Measurements from ENCODE around the gene ANKH.
"Not testable (repeated sequence)": the region's sequence is repeated elsewhere in the genome, so short reads cannot be mapped to it uniquely, and the experiment has no call there.

The ANKH gene

DNA sequence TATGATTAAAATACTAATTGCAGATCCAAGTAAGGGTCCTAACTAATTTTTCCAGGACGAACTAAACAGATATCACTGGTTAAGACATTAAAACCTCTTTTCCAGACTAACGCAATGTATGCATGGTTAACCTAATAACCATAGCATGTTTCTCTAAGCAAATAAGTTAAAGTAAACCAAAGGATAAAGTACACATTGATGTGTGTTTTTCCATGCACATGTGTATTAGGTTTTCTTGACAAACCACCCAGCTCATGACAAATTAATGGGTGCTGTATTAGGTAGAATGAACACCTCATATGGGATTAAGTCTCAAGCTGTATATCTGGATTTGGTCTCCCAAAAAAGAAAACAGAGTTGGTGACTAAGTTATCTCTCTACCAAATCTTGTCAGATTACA, 45.6 kb downstream of the ANKH start:
- H2AFZ ChIP-seq (ENCODE audit: low read depth, low read length): no peak overlapping the region

DNA sequence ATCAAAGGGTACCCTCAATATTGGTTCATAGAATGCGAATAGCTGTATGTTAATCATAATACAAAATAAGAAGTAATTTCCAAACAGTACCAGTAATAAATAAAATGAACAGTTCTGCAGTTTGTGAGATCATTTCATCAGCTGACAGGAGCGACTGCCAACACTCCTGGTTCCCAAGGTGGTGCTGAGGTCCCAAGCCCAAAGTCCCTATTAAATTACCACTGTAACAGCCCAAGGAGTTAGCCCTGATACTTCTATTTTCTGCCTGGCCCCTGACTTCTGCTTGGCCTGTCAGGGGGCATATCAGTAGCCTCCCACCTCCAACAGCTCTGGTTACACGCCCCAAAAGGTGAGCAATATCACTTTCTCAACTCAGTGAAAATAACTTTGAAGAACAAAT, 47.1 kb downstream of the ANKH start:
- Histone ChIP-seq H3K4me3 (ENCODE audit: low read length) (no peak overlapping the region), H3K4me1 (ENCODE audit: insufficient read depth, low read length) (peaks cover 7% of the 10 kb centered on the region), H3K9me3 (ENCODE audit: low read length) (no peaks in the 10 kb centered on the region), H2AFZ (ENCODE audit: low read depth, low read length) (no peak overlapping the region), H3K36me3 (ENCODE audit: insufficient read depth, low read length) (no peaks in the 10 kb centered on the region), H3K27me3 (ENCODE audit: insufficient read depth, low read length) (no peaks in the 10 kb centered on the region)

More for the DNA sequence above, 45.6 kb downstream of the ANKH start:
- H3K4me1 ChIP-seq (ENCODE audit: insufficient read depth, low read length): peaks cover 7% of the 10 kb centered on the region
- H3K27me3 ChIP-seq (ENCODE audit: insufficient read depth, low read length): no peaks in the 10 kb centered on the region
- no peak overlapping the region for H3K4me3 ChIP-seq (ENCODE audit: low read length)
- no peaks in the 10 kb centered on the region for H3K9me3 ChIP-seq (ENCODE audit: low read length)
- H3K36me3 ChIP-seq (ENCODE audit: insufficient read depth, low read length): no peaks in the 10 kb centered on the region

DNA sequence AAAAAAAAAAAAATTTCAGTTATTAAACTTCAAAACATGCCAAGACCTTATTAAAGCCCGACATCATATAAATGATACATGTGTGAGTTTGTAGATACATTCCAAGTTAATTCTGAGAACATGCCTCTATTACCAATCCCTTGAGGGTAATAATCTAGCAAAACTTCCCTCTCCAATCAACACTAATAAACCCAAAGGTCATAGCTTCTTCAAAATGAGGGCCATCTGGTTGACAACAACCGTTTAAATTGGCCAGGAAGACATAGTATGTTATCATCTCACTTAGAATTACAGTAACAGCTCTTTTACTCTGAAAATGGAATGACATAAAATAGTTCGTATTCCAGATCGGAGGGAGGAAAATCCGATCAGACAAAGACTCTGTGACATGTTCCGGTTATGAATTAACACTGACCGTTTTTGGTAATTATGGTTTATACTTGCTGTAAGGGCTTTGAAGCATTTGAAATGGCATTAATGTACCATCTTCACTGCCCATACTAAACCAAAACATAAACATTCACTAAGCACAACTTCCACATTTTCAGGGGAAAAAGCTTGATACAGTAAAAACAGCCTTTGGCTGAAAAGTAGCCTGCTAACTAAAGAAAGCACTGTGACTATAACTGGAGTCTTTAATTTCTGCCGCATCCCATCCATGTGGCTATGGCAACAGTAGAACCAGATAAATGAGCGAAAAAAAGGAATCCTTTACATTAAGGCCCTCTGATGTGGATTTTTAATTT, 50.3 kb downstream of the ANKH start:
- H2AFZ ChIP-seq (ENCODE audit: low read depth, low read length): no peak overlapping the region
- peaks cover 7% of the 10 kb centered on the region for H3K4me1 ChIP-seq (ENCODE audit: insufficient read depth, low read length)
- no peaks in the 10 kb centered on the region for H3K9me3 ChIP-seq (ENCODE audit: low read length)
- H3K27me3 ChIP-seq (ENCODE audit: insufficient read depth, low read length): no peaks in the 10 kb centered on the region
- no peak overlapping the region for H3K4me3 ChIP-seq (ENCODE audit: low read length)
- no peaks in the 10 kb centered on the region for H3K36me3 ChIP-seq (ENCODE audit: insufficient read depth, low read length)

DNA sequence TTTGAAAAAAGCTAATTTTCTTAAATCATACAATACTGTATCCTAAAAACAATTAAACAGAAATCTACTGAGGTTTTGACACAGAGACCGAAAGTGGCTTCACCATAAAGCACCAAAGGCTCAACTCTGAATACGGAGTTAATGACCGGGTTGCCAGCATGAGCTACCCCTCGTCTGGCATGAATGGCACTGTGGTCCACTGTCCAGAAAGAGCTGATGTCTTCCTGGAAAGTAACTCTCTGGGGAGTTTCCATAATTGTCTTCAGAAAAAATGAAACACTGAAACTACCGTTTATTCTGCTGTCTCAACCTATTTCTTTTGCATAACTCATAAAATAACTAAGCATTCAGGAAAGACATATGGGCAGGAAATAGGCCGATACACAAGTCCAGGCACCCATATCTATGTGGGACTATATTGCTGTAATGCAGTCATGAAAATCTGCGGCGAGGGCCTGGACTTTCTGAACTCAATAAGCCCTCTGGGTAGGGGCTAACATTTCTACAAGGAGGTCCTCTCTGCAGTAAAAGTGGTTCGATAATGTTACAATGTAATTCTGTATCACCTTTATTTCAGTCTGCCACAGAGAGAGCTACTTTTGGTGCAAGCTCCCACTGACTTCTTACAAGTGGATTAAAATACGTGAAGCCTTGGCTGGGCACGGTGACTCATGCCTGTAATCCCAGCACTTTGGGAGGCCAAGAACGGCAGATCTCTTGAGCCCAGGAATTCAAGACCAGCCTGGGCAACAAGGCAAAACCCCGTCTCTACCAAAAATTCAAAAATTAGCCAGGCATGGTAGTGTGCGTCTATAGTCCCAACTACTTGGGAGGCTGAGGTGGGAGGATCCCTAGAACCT, 52.4 kb downstream of the ANKH start:
- H3K4me3 ChIP-seq (ENCODE audit: low read length): no peak overlapping the region
- H3K36me3 ChIP-seq (ENCODE audit: insufficient read depth, low read length): no peaks in the 10 kb centered on the region
- no peaks in the 10 kb centered on the region for H3K27me3 ChIP-seq (ENCODE audit: insufficient read depth, low read length)
- no peak overlapping the region for H2AFZ ChIP-seq (ENCODE audit: low read depth, low read length)
- H3K4me1 ChIP-seq (ENCODE audit: insufficient read depth, low read length): peaks cover 7% of the 10 kb centered on the region
- H3K9me3 ChIP-seq (ENCODE audit: low read length): no peaks in the 10 kb centered on the region

DNA sequence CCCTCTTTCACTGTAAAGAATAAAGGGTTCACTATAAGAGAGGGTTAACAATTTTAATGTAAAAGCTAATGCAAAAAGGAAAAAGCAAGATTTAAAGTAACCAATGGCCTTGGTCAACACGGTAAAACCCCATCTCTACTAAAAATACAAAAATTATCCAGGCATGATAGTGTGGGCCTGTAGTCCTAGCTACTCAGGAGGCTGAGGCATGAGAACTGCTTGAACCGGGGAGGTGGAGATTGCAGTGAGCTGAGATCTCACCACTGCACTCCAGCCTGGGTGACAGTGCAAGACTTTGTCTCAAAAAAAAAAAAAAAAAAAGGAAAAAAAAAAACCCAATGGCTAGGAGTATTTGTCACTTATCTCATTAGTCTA, 53.8 kb downstream of the ANKH start:
- H2AFZ ChIP-seq (ENCODE audit: low read depth, low read length); H3K36me3 ChIP-seq (ENCODE audit: insufficient read depth, low read length): not testable (repeated sequence)

DNA sequence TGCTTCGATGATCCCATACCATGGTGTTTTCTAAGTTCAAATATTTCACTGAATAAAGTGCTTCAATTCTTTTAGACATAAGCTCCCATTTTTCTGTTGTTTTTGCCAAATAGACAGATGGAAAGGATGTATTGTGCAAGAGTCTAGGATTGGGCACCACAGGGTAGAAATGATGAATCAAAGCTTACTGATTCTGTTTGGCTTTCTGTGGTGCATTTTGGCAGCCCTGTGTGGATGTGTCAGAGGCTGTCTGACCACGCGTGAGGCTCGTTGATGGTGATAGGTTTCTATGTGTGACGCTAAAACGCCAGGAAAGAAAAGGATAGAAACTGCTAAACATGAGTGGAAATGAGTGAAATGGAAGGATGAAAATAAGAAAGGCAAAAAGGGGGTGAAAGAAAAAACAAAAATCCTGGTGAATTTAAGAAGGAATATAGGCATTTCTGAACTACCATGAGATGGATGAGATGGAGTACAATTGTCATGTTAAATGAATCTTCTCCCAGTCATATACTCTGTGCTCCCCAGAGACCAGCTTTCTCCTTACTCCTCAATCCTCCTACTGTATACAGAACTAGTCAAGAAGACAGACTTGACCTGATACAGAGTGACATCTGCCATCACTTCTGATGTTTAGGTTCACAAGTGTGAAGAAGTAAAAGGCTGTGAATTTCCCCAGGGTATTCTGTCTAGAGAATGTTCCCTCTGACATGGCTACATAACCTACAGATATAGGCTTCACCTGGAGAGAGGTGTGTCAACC, 54.4 kb downstream of the ANKH start:
- Histone ChIP-seq H3K4me3 (ENCODE audit: low read length) (no peak overlapping the region), H3K36me3 (ENCODE audit: insufficient read depth, low read length) (no peaks in the 10 kb centered on the region), H3K27me3 (ENCODE audit: insufficient read depth, low read length) (no peaks in the 10 kb centered on the region), H2AFZ (ENCODE audit: low read depth, low read length) (no peak overlapping the region), H3K4me1 (ENCODE audit: insufficient read depth, low read length) (peaks cover 7% of the 10 kb centered on the region), H3K9me3 (ENCODE audit: low read length) (no peaks in the 10 kb centered on the region)

More for the DNA sequence above, 53.8 kb downstream of the ANKH start:
- not testable (repeated sequence) for H3K4me3 ChIP-seq (ENCODE audit: low read length); H3K9me3 ChIP-seq (ENCODE audit: low read length); H3K4me1 ChIP-seq (ENCODE audit: insufficient read depth, low read length); H3K27me3 ChIP-seq (ENCODE audit: insufficient read depth, low read length)

DNA sequence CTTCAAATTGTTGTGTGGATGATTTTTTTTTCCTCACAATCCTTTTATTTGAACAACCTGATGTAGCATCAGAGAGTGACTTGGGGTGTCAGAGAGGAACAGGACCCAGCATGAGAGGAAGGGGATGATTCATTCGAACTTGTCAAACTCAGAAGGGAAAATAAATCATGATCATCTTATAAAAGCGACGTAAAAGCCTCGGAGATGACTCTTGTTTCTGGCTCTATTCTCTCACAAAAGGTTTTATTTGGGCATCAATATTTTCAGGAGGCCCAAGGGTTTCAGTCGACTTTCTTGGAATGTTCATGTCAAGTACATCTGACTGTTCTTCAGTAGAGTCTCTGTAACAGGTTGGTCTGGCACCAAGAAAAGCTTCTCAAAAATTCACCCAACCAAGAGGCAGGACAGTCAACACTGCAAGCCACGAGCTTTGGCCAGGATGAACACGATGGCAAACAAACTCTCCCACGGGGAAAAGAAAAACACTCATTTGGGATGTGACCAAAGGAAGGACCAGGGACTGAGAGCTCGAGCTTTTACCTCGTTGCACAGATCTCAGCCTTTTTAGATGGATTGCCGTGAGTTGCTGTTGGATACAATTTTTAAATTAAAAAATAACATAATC, 55.1 kb downstream of the ANKH start:
- Histone ChIP-seq H3K4me3 (ENCODE audit: low read length) (no peak overlapping the region), H2AFZ (ENCODE audit: low read depth, low read length) (no peak overlapping the region)

DNA sequence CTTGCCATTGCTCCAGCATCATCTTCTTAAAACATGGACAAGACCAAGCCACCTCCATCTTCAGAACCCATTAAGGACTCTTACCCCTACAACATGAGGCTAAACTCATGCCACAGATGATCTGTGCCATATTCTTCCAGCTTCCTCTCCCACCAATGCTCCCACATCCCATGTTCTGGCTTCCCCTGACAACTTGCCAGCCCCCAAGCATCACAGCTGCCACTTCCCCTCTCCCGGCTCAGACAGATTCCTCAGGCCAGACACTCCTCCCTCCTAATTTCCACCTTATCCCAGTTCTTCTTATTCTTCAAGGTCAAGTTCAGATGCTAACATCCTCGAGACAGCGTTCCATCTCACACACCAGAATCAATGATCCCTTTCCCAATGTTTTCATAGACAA, 57.8 kb downstream of the ANKH start:
- Histone ChIP-seq H3K36me3 (ENCODE audit: insufficient read depth, low read length) (no peaks in the 10 kb centered on the region), H3K27me3 (ENCODE audit: insufficient read depth, low read length) (no peaks in the 10 kb centered on the region), H3K9me3 (ENCODE audit: low read length) (no peaks in the 10 kb centered on the region), H3K4me3 (ENCODE audit: low read length) (no peak overlapping the region), H2AFZ (ENCODE audit: low read depth, low read length) (no peak overlapping the region), H3K4me1 (ENCODE audit: insufficient read depth, low read length) (no peaks in the 10 kb centered on the region)

More for the DNA sequence above, 55.1 kb downstream of the ANKH start:
- no peaks in the 10 kb centered on the region for H3K27me3 ChIP-seq (ENCODE audit: insufficient read depth, low read length)
- H3K4me1 ChIP-seq (ENCODE audit: insufficient read depth, low read length): peaks cover 5% of the 10 kb centered on the region
- no peaks in the 10 kb centered on the region for H3K9me3 ChIP-seq (ENCODE audit: low read length)
- H3K36me3 ChIP-seq (ENCODE audit: insufficient read depth, low read length): no peaks in the 10 kb centered on the region

DNA sequence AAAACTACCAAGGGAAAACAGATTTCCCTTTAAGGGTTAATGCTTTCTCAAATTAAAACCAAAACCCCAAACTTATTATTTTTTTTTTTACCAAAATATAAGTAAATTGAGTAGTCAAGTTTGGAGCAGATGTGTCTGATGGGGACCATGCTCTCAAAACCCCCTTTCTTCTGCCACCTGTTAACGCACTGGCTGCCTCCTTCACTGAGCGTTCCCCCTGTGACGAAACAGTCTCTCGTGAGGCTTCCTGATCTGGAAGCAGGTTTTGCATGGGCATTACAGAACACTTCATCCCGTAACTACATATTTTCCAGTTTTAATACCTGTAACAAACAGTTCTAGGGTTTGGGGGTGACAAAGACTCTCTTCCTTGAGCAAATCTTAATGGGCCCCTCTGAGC, 59.4 kb downstream of the ANKH start:
- Histone ChIP-seq H3K4me3 (ENCODE audit: low read length) (no peak overlapping the region), H3K4me1 (ENCODE audit: insufficient read depth, low read length) (no peaks in the 10 kb centered on the region), H3K27me3 (ENCODE audit: insufficient read depth, low read length) (no peaks in the 10 kb centered on the region)

DNA sequence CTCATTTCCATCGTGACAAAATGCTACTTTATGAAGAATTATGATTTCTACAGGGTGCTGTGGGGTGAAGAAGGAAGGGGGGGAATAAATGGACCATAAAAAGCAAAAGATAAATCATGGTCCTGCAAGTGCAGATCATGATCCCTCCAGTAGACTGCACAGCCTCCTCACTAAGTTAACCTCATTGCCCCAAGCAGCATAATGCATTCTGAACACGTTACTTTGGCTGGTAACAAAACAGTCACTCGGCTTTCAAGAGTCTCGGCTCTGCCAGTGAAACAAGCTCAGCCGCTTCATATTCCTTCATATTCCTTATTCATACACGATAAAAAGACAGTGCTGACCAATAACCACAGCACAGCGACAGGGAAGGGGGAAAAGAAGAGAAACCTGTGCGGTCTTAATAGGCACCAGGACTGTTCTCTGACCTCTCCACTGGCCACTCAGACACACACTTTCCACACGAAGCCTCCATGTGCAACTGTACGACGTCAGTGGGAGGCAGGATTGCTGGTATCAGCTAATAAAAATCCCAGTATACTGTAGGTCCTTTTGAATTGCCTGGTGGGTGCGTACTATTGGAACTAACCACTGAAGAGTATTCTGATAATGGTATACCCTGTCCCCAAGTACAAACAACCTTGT, 60.5 kb downstream of the ANKH start:
- H3K27me3 ChIP-seq (ENCODE audit: insufficient read depth, low read length): no peaks in the 10 kb centered on the region
- no peak overlapping the region for H3K4me3 ChIP-seq (ENCODE audit: low read length)
- H3K9me3 ChIP-seq (ENCODE audit: low read length): no peaks in the 10 kb centered on the region
- H3K36me3 ChIP-seq (ENCODE audit: insufficient read depth, low read length): no peaks in the 10 kb centered on the region
- peaks cover 10% of the 10 kb centered on the region for H3K4me1 ChIP-seq (ENCODE audit: insufficient read depth, low read length)
- no peak overlapping the region for H2AFZ ChIP-seq (ENCODE audit: low read depth, low read length)

More for the DNA sequence above, 59.4 kb downstream of the ANKH start:
- Histone ChIP-seq H3K36me3 (ENCODE audit: insufficient read depth, low read length) (no peaks in the 10 kb centered on the region), H2AFZ (ENCODE audit: low read depth, low read length) (no peak overlapping the region), H3K9me3 (ENCODE audit: low read length) (no peaks in the 10 kb centered on the region)

DNA sequence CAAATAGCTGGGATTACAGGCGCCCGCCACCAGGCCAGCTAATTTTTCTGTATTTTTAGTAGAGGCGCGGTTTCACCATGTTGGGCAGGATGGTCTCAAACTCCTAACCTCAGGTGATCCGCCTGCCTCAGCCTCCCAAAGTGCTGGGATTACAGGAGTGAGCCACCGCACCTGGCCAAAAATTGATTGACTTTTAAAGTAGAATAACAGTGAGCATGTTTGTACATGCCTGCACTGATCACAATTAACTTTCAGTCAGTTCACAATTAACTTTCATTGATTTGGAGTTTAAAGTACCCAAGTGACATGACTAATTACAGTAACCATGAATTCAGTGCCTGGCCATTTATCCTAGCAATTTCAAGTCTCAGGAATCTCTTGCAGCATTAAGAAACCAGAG, 61.3 kb downstream of the ANKH start:
- H3K36me3 ChIP-seq (ENCODE audit: insufficient read depth, low read length): no peaks in the 10 kb centered on the region
- no peak overlapping the region for H3K4me3 ChIP-seq (ENCODE audit: low read length)
- H3K9me3 ChIP-seq (ENCODE audit: low read length): no peaks in the 10 kb centered on the region
- no peaks in the 10 kb centered on the region for H3K27me3 ChIP-seq (ENCODE audit: insufficient read depth, low read length)
- peaks cover 11% of the 10 kb centered on the region for H3K4me1 ChIP-seq (ENCODE audit: insufficient read depth, low read length)
- no peak overlapping the region for H2AFZ ChIP-seq (ENCODE audit: low read depth, low read length)

DNA sequence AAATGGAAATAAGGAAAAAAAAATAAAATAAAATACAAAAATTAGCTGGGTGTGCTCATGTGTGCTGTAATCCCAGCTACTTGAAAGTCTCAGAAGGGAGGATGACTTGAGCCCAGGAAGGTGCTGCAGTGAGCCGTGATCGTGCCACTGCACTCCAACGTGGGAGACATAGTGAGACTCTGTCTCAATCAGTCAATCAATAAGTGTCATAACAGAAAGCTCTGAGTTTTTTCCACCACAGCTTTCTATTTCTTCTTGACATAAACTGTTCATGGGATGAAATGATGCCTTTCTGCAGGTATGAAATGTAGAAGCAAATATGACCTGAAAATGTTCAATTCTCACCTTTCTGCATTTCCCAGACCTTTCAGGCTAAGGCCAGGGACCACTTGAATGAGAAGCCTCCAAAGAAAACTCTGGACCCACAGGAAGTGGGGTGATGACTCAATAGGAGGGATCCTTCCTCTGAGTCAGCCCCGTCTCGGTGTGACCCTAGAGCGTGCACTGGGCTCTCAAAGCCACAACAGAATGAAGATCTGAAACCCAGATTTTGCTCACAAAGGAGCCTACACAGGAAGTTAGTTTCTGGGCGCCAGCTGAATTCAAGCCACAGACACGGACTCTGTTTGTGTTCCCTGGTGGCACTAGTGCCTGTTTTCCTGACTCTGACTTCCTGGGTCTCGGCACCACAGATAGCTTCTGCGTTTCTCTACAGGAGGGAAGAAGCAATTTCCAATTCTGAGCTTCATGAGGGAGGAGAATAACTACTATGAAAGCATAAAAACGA, 62.0 kb downstream of the ANKH start:
- no peaks in the 10 kb centered on the region for H3K27me3 ChIP-seq (ENCODE audit: insufficient read depth, low read length)
- H3K36me3 ChIP-seq (ENCODE audit: insufficient read depth, low read length): no peaks in the 10 kb centered on the region
- peaks cover 11% of the 10 kb centered on the region for H3K4me1 ChIP-seq (ENCODE audit: insufficient read depth, low read length)
- no peak overlapping the region for H3K4me3 ChIP-seq (ENCODE audit: low read length)
- no peaks in the 10 kb centered on the region for H3K9me3 ChIP-seq (ENCODE audit: low read length)
- no peak overlapping the region for H2AFZ ChIP-seq (ENCODE audit: low read depth, low read length)
